Stimulated activated CD4-positive, alpha-beta T cell treated with anti-CD3 and anti-CD28 coated beads, Interleukin-15, amount 100 ng/mL, for 48 hours (primary cell): Measurements from ENCODE around the gene ZCCHC7.

Experiments
- DNase-seq, 2 donors: peaks; one replicate each; pipeline ENCODE4 v3.0.0-alpha.2; 2020; ENCODE audit warnings: low read depth in 2 of 2

The ZCCHC7 gene

DNA sequence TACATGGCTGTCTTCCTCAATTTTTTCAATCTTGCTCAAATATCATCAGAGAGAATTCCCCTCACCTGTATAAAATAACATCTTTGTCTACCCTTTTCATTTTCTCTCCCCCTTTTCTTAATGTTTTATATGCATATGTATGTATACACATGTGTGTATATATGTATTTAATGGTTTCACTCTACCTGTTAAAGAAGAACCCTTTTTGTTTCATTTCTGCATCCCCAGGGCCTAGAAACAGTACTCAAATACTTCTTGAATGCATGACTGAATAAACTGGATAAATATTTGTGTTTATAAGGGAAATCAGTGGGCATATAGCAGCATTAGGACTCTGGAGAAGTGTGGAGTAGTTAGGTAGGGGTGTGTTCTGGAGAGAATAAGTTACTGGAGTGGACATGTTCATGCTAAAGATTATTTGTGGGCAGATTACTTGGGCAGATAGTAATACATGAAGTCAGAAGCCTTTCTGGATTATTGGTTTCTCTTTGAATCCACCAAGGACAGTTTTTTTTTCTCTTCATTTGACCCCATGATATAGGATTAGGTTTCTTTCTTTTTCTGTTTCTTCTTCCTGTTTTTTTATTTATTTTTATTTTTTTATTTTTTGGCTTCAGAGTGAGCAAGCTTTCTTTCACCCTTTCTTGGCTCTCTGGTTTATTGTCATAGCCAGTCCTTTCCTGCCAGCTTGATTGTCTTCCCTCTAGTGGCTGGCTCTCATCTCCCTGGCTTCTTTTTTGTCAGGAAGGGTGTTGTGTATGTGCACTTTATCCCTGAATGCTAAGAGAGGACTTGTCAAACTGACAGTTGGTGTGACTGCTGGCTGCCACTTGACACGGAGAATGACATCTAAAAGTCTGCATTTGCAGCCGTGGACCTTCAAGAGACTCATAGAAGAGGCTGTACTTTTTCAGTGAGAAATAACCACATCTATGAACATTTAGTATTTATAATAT, 89.3 kb downstream of the ZCCHC7 start:
- DNase-seq: no peak

GRCh38 chr9:37210737-37211523, 90.6 kb downstream of the ZCCHC7 start:
- no peak for DNase-seq

DNA sequence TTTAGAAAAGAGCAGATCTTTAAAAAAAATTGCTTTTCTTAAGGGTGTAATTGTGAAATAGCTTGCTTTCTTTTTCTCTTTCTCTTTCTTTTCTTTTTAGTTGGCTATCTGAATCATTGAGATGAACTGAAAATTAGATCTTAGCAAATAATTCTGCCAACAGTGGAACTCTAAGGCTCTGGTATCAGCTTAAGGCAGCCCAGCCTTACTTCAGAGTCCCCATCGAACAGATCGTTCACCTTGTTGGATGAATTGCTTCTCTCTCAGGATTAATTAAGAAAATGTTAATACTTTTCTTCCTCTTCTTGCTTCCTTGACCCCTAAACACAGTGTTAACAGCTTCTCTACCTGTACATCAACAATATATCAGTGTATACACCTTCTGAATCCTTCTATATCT, 92.1 kb downstream of the ZCCHC7 start:
- DNase-seq: no peak

DNA sequence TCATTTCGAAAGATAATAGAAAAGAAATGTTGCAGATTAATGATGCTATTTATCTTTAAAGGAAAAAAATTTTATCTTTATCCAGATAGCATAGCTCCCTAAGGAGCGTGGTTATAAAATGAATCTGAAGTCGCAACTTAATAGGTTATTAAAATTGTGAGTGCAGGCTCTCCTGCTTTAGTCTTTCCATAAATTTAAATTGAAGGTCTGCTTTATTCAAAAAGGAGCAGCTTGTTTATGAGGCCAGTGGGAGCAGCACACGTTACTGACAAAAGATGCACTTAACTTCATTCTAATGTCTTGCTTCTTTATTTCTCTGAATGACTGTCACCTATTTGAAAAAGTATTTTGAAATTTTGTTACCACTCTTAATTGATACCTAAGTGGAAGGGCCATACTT, 95.0 kb downstream of the ZCCHC7 start:
- DNase-seq: no peak

DNA sequence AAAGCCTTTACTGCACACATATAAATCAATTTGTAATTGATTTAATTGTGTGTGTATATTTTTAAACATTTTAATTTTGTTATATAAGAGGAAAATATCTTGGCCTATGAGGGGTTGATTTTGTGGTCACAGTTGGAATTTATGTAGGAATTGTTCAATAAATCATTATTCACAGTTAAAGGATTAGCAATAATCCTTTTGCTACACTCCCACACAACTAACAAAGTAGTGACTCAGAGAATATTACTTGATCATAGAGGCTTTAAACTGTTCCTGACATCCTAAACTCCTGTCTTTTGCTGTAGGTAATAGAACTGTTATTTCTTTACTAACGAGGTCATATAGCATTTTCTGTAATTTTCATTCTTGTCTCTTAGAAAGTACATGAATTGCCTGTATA, 95.5 kb downstream of the ZCCHC7 start:
- DNase-seq: no peak

DNA sequence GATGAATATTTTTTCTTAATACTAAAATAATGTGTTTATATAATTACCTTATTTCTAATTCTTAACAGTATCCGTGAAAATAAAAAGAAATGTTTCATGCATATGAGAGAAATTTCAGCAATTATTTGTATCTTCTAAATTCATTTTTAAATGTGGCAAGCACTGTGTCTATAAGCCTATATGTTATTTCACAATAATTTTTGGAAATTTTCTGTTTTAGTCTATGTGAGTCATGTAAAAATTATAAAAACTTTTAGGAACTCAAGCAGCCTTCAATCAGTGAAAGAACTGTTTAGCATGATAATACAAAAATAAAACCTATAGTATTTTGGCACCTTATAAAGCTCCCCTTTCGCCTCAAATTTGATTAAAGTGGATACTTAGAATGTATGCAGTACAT, 96.8 kb downstream of the ZCCHC7 start:
- no peak for DNase-seq

DNA sequence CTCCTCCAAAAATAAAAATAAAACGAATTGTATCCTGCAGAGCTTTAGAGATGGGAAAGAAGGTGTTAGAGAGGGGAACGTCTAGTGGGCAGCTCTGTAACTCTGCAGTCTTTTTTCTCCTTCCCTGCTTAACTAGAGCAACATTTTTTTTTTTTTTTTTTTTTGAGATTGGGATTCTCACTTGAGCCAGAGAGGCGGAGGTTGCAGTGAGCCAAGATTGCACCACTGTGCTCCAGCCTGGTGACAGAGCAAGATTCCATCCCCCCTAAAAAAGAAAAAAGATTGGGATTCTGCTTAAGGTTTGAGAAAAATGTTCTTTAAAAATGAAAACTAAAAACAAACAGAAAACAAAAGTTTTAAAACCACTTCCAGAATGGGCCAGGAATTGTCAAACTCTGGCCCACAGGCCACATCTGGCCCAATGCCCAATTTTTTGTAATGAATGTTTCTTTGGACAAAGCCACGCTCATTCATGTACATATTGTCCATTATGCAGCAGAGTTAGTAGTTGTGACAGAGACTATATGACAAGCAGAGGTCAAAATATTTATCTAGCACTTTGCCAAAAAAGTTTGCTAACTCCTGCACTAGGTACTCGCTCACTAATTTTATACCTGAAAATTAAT, 98.5 kb downstream of the ZCCHC7 start:
- DNase-seq: no peak

- no peak for DNase-seq
These were observed 100.6 kb downstream of the ZCCHC7 start for GRCh38 chr9:37220971-37221370.

DNA sequence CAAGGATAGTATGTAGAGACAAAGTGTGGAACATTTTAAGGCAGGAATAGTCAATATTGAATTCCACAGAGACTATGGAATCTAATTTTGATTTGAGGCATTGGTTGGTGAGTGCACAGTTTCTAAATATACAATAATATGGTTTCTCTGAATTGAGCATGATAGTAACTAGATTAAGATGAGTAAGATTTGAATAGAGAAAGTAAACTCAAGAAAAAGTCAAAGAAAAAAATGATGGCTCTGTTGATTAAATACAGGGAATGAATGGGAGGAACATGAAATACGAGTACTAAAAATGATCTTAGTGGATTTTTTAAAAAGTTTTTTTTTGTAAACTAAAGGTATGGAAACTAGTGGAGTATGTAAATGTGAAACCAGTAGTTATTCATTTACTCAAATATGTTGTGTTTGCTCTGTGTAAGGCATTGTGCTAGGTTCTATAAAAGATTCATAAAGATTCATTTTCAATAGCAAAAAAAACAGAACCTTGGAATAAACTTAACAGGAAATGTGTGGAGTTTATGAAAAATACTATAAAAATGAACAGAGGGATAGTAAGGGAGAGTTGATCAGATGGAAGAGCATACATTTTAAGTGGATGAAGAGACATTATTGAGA, 101.2 kb downstream of the ZCCHC7 start:
- no peak for DNase-seq

DNA sequence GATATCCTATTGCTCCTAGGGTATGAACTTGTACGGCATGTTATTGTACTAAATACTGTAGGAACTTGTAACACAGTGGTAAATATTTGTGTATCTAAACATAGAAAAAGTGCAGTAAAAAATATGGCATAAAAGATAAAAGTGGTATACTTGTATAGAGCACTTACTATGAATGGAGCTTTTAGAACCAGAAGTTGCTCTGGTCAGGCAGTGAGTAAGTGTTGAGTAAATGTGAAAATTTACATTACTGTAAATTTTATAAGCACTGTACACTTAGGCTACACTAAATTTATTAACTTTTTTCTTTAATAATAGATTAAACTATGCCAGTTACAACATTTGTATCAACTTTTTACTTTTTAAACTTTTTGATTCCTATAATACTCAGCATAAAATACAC, 109.1 kb downstream of the ZCCHC7 start:
- DNase-seq: no peak

GRCh38 chr9:37229882-37230482, 109.6 kb downstream of the ZCCHC7 start:
- DNase-seq: no peak

GRCh38 chr9:37236822-37237221, 116.4 kb downstream of the ZCCHC7 start:
- no peak for DNase-seq

DNA sequence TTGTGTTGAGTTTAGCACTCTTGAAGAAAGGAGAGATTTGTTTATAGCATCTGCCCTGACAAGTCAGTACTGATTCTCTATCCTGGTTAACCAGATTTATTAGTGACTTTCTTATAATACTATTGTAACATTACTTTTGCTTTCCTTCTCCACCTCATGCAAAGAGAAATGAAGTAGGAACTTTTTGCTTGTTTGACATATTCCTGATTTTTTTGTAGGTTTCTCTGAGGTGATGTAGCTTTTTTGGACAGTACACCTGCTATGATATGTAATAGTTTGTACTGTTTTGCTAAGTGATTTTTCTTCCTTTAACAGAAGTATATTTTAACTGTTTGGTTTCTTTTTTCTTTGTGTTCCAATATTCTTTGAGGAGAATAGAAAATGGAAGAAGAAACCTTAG, 117.7 kb downstream of the ZCCHC7 start:
- no peak for DNase-seq

- DNase-seq: no peak
These were observed 119.0 kb downstream of the ZCCHC7 start for GRCh38 chr9:37239224-37239859.

DNA sequence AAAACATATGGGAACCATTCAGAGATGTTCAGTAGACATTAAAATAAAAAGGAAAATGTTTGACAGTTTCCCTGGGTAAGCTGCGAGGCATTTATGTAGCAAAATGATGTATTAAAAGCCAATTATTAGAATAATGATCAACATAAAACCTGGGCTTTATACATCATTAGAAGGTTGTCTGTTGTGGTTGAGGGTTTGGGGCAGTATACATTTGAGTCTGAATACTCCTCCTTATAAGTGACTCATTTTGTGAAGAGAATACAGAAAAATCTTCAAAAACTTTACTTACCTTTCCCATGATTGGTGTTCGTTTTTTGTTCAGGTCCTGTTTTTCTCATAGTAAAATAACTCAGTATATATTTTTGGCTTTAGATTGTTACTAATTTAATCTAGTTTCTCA, 119.5 kb downstream of the ZCCHC7 start:
- no peak for DNase-seq

DNA sequence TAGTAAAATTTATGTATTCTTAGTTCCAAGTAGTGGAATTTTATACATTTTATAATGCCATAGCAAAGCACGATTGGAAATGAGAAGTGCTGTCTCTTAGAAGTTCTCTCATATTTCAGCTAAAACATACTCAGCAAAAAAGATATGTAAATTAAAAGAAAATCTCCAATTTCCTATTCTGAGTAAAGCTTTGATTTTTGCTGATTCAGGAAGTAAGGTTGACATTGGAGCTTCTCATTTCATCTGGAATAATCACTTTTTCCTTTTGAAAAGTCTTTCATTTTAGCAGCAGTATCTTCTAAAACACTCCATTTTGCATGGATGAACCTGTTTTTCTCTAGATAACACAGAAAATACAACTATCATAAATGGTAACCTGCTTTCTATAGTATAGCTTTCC, 121.0 kb downstream of the ZCCHC7 start:
- DNase-seq: no peak

- DNase-seq: no peak
These were observed 121.7 kb downstream of the ZCCHC7 start for GRCh38 chr9:37242089-37242488.

DNA sequence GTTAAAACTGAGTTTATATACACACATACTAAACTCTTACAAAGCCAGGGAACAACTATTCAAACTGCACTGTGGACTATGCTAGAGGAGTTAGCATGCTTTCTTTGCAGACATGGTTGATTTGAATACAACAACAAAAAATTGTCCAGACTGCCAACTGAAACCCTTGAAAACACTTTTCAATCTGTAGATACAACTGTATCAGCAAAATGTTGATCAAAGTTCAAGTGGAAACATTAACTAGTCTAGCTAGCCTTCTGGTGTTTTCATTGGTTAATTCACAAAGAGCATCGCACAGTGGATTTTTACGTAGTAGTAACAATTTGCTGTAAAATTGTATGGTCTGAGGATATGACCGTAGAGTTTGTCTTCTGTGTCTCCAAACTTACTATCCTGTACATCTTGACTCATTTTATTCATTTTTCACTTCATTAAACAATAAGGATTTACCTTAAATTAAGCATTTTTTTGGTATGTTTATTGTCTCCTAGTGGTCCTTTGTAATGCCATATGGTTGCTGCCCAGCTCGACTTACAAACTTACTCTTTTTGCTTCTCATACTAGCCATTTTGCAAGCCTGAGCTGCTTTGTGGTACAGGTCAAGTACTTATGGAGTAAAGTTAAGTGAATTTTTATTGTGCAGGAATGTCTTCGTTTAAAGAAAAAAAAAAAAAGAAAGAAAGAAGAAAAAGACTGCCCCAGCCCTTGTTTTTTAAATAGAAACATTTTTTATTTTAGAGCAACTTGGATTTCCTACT, 123.4 kb downstream of the ZCCHC7 start:
- no peak for DNase-seq

GRCh38 chr9:37246826-37247225, 126.5 kb downstream of the ZCCHC7 start:
- no peak for DNase-seq

- DNase-seq: no peak
These were observed 128.3 kb downstream of the ZCCHC7 start for GRCh38 chr9:37248651-37249163.
